ENCODE data around the gene CLPSL2.
"Not testable (repeated sequence)": the region's sequence is repeated elsewhere in the genome, so short reads cannot be mapped to it uniquely, and the experiment has no call there.

CLPSL2 gene

GRCh38 chr6:35731414-35731735 lies 45.0 kb upstream of the CLPSL2 start:
- DNase-seq (peak; percentile 89), ATAC-seq (ENCODE audit: insufficient read depth, low read depth) (peak; percentile 23)
- Histone ChIP-seq H3K9me3 (ENCODE audit: insufficient read depth, low read length, severe bottlenecking) (no peaks in the 10 kb centered on the region), H3K4me1 (ENCODE audit: insufficient read depth, low read length) (peaks cover 68% of the 10 kb centered on the region), H3K4me2 (ENCODE audit: insufficient read depth, low read length) (peak overlapping the region; percentile 91), H4K20me1 (ENCODE audit: insufficient read depth, low read length) (peaks cover 26% of the 10 kb centered on the region), H3K4me3 (ENCODE audit: low read depth in 1 of 2, low read length in 2 of 2) (peak overlapping the region; percentile 3 to 64; a peak in 3 of 4 replicates), H3K27me3 (ENCODE audit: insufficient read depth, low read length, poor library complexity) (peaks cover 11% of the 10 kb centered on the region), H3K79me2 (ENCODE audit: insufficient read depth, low read length) (no peaks in the 10 kb centered on the region), H3K9ac (ENCODE audit: low read depth, low read length) (peak overlapping the region; percentile 52), H2AFZ (ENCODE audit: low read depth, low read length) (peak overlapping the region; percentile 61), H3K27ac (ENCODE audit: low read length) (peak overlapping the region; percentile 56), H3K36me3 (ENCODE audit: insufficient read depth, low read length) (no peaks in the 10 kb centered on the region)
- TF ChIP-seq, protein P1, sequence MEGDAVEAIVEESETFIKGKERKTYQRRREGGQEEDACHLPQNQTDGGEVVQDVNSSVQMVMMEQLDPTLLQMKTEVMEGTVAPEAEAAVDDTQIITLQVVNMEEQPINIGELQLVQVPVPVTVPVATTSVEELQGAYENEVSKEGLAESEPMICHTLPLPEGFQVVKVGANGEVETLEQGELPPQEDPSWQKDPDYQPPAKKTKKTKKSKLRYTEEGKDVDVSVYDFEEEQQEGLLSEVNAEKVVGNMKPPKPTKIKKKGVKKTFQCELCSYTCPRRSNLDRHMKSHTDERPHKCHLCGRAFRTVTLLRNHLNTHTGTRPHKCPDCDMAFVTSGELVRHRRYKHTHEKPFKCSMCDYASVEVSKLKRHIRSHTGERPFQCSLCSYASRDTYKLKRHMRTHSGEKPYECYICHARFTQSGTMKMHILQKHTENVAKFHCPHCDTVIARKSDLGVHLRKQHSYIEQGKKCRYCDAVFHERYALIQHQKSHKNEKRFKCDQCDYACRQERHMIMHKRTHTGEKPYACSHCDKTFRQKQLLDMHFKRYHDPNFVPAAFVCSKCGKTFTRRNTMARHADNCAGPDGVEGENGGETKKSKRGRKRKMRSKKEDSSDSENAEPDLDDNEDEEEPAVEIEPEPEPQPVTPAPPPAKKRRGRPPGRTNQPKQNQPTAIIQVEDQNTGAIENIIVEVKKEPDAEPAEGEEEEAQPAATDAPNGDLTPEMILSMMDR (IDR thresholded peaks at IDR 0.05; ENCODE audit: borderline replicate concordance, extremely low read depth, low read length, poor library complexity, severe bottlenecking): no peak

DNA sequence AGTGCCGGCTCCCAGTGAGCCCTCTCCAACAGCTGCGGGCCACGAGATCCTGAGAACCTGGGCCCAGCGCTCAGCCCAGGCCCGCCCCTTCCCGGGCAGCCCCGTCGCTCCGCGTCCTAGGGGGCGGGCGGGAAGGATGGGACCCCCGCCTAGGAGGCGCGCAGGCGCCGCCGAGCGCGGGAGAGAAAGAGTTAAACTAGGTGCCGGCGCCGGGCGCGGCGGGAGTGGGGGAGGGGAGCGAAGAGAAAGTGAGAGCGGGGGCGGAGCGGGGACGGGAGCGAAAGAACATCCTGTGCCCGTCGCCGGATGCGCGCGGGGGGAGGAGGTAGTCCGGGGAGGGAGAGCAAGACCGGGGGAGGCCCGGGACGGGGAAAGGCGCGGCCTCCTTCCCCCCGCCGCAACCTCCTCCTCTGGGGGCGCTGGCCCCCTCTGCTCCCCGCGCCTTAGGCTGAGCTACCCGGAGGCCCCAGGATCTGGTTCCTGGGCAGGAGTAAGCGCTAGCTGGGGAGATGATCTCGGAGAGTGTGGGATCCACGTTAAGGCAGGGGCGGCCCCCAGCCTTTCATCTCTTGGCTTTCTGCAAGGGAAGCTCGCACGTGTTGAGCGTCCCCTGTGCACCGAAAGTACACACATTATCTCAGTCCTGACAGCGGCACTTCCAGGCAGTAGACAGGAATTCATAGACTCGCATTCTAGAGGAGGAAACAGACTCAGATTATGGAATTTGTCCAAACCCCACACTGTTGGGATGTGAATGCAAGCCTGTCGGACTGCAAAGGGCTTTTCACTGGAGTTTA lies 44.5 kb upstream of the CLPSL2 start:
- TF ChIP-seq, protein P1 (IDR thresholded peaks at IDR 0.05; ENCODE audit: borderline replicate concordance, extremely low read depth, low read length, poor library complexity, severe bottlenecking): peak; percentile 28
- TF ChIP-seq EZH2 (IDR thresholded peaks at IDR 0.05; ENCODE audit: borderline replicate concordance, low read depth, low read length, severe bottlenecking): no peak
- Histone ChIP-seq H3K27me3 (ENCODE audit: insufficient read depth, low read length, poor library complexity) (peaks cover 5% of the 10 kb centered on the region), H3K27ac (ENCODE audit: low read length) (peak overlapping the region; percentile 67), H4K20me1 (ENCODE audit: insufficient read depth, low read length) (peaks cover 24% of the 10 kb centered on the region), H2AFZ (ENCODE audit: low read depth, low read length) (peak overlapping the region; percentile 74), H3K79me2 (ENCODE audit: insufficient read depth, low read length) (no peaks in the 10 kb centered on the region), H3K9me3 (ENCODE audit: insufficient read depth, low read length, severe bottlenecking) (no peaks in the 10 kb centered on the region), H3K4me2 (ENCODE audit: insufficient read depth, low read length) (peak overlapping the region; percentile 91), H3K36me3 (ENCODE audit: insufficient read depth, low read length) (no peaks in the 10 kb centered on the region), H3K9ac (ENCODE audit: low read depth, low read length) (peak overlapping the region; percentile 52), H3K4me1 (ENCODE audit: insufficient read depth, low read length) (peaks cover 62% of the 10 kb centered on the region), H3K4me3 (ENCODE audit: low read depth in 1 of 2, low read length in 2 of 2) (peak overlapping the region; percentile 3 to 64; a peak in 3 of 4 replicates)
- DNase-seq (peak; percentile 94), ATAC-seq (ENCODE audit: insufficient read depth, low read depth) (peak; percentile 47)

DNA sequence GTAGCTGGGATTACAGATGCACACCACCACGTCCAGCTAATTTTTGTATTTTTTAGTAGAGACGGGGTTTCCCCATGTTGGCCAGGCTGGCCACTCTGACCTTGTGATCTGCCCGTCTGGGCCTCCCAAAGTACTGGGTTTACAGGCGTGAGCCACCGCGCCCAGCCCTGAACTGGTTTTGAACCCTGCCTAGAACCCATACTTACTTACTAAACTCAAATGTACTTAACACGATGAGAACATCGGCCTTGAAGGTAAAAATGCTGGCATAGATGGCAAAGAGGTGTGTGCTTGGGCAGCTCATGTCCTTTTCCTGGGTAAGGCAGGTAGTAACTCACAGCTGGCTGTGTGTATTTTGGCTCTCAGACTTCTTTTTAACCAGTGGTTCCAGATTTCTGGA lies 42.8 kb upstream of the CLPSL2 start:
- Histone ChIP-seq H2AFZ (ENCODE audit: low read depth, low read length) (no peak overlapping the region), H3K27me3 (ENCODE audit: insufficient read depth, low read length, poor library complexity) (peaks cover 4% of the 10 kb centered on the region), H3K27ac (ENCODE audit: low read length) (no peak overlapping the region), H3K4me3 (ENCODE audit: low read depth in 1 of 2, low read length in 2 of 2) (no peak overlapping the region), H4K20me1 (ENCODE audit: insufficient read depth, low read length) (peaks cover 20% of the 10 kb centered on the region), H3K36me3 (ENCODE audit: insufficient read depth, low read length) (no peaks in the 10 kb centered on the region), H3K4me2 (ENCODE audit: insufficient read depth, low read length) (no peak overlapping the region), H3K79me2 (ENCODE audit: insufficient read depth, low read length) (no peaks in the 10 kb centered on the region), H3K4me1 (ENCODE audit: insufficient read depth, low read length) (peaks cover 46% of the 10 kb centered on the region), H3K9me3 (ENCODE audit: insufficient read depth, low read length, severe bottlenecking) (no peaks in the 10 kb centered on the region), H3K9ac (ENCODE audit: low read depth, low read length) (no peak overlapping the region)
- no peak for DNase-seq
- no peak for TF ChIP-seq EZH2 (IDR thresholded peaks at IDR 0.05; ENCODE audit: borderline replicate concordance, low read depth, low read length, severe bottlenecking)
- TF ChIP-seq, protein P1 (IDR thresholded peaks at IDR 0.05; ENCODE audit: borderline replicate concordance, extremely low read depth, low read length, poor library complexity, severe bottlenecking): no peak
- no peak for ATAC-seq (ENCODE audit: insufficient read depth, low read depth)

- H3K4me2 ChIP-seq (ENCODE audit: insufficient read depth, low read length); H3K4me3 ChIP-seq (ENCODE audit: low read depth in 1 of 2, low read length in 2 of 2); ATAC-seq (ENCODE audit: insufficient read depth, low read depth); H3K9me3 ChIP-seq (ENCODE audit: insufficient read depth, low read length, severe bottlenecking); H3K9ac ChIP-seq (ENCODE audit: low read depth, low read length); DNase-seq; H3K79me2 ChIP-seq (ENCODE audit: insufficient read depth, low read length); H3K27me3 ChIP-seq (ENCODE audit: insufficient read depth, low read length, poor library complexity); H3K27ac ChIP-seq (ENCODE audit: low read length); H3K36me3 ChIP-seq (ENCODE audit: insufficient read depth, low read length); H2AFZ ChIP-seq (ENCODE audit: low read depth, low read length): not testable (repeated sequence)
- H3K4me1 ChIP-seq (ENCODE audit: insufficient read depth, low read length): peaks cover 39% of the 10 kb centered on the region
- peaks cover 13% of the 10 kb centered on the region for H4K20me1 ChIP-seq (ENCODE audit: insufficient read depth, low read length)
These were observed 42.1 kb upstream of the CLPSL2 start for GRCh38 chr6:35734319-35734718.

Measured in DND-41 (cell line).